ENCODE measurements around the gene CMTM7.
"Not testable (repeated sequence)": the region's sequence is repeated elsewhere in the genome, so short reads cannot be mapped to it uniquely, and the experiment has no call there.

CMTM7 gene

DNA sequence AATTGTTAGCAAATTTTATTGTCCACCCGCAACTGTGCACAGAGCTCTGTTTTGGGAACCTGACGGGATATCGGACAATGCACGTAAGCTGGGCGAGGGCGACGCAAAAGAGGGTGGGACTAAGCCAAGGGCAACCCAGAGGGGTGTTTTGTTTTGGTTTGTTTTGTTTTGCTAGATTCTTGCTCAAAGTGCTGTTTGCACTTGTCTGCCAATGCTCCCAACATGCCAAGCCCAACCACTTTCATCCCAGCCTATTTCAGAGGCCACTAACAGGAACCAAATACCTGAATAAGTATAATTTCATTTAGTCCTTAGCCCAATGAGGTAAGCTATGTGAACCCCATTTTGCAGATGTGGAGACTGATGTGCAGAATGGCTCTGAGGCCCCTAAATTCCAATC is 9.7 kb upstream of the CMTM7 start:
- no peak for DNase-seq (ENCODE audit: low spot score)

DNA sequence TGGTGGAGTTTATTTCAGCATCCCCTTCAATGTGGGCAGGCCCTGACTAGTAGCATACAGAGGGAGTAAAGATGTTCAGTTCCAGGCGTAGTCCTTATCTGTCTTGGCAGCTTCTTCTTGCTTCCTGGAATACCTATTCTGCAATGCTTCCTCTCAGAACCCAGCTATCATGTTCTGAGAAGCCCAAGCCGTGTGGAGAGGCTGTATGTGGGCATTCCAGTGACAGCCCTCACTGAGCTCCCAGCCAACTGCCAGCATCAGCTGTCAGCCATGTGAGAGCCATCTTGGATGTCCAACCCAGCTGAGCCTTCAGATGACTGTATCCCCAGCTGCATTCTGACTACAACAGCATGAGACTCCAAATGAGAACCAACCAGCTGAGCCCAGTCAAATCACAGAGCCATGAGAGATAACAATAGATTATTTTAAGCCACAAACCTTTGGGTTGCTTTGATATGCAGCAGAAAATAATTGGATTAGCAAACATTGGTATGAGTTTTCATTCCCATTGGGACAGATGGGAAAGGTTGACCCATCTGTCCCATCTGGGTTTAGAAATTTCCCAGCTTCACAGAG is 8.4 kb upstream of the CMTM7 start:
- no peak for DNase-seq (ENCODE audit: low spot score)

DNA sequence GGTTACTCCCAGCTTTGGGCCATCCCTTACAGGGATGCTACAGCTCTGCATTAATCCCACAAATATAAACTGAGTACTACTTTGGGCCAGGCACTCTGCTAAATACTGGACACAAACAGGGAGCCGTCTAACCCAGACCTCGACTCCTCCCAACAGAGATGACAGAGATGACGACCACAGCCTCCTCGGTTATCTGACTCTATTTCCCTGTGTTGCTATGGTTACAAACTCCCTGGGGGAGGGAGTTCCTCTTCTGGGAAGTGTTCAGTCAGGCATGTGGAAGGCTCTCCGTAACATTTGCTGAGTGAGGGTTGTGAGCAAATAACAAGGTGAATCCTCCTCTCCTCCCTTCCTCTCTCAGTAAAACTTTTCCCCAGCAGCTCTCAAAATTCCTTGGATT is 6.7 kb upstream of the CMTM7 start:
- DNase-seq (ENCODE audit: low spot score), result no peak

DNA sequence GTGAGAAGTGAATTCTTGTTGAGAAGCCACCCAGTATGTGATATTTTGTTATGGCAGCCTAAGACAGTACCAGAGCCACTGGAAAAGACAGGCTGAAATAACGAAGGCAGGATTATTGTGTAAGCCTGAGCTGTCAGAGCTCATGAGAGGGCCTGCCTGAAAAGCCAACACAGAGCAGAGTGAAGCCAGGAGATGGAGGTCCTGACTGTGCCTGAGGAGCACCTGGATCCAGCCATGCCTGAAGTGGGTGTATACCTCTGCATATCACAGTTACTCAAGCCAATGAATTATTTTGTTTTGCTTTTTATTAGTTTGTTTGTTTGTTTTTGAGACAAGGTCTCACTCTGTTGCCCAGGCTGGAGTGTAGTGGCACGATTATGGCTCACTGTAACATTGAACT is 4.1 kb upstream of the CMTM7 start:
- no peak for DNase-seq (ENCODE audit: low spot score)

DNA sequence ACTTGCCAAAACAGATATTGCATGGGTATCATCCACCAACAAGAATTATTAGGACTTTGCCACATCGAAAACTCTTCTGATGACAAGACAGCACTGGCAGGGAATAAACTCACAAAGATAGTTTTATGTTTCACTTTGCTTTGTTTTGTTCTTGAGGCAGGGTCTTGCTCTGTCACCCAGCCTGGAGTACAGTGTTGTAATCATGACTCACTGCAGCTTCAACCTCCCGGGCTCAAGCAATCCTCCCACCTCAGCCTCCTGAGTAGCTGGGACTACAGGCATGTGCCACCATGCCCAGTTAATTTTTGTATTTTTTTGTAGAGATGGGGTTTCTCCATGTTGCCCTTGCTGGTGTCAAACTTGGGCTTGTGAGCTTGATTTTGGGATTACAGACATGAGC is 2.1 kb upstream of the CMTM7 start:
- not testable (repeated sequence) for DNase-seq (ENCODE audit: low spot score)

DNA sequence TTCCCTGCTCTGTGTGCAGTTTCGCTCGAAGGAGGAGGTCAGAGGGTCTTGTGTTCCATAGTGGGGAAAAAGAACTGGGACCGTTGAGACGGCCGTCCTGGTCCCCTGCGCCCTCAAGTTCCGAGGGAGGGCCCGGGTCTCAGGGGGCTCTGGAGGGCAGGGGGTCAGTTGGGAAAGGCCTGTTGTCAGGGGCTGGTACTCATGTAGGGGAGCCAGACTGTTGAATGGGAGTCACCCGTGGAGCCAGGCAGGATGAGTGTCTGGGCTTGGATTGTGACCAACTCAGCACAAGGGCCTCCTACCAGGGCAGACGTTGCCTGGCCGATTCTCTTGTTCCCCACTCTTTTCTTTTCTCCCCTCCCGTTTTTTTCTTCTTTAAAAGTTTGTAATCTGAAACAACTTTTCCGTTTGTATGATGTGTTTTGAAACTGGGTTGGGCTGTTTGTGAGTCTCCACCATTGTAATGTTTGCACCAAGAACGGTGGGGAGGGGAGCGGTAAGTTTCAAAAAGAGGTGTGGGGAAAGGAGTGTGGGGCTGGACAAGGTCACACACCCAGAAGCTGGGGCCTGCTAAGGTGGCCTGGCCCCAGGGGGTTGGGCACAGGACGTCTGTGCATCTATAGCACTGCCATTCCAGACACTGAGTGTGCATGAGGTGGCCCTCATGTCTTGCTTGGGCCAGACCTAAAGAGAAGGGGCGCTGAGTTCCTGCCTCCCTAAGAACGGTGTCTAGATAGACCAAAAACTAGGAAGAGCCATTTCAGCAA is 1.1 kb downstream of the CMTM7 start:
- DNase-seq (ENCODE audit: low spot score), result no peak

DNA sequence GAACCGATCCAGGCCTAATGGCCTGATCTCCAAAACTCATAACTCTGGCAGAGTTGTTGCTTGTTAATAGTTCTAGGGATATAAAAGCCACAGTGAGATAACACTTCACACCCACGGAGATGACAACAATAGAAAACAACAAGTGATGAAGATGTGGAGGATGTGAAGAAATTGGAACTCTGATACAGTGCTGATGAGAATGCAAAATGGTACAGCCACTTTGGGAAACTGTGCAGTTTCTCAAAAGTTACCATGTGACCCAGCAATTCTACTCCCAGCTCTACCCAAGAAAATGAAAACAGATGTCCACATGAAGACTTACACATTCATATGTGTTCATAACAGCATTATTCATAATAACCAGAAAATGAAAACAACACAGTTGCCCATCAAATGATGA is 3.8 kb downstream of the CMTM7 start:
- DNase-seq (ENCODE audit: low spot score), result no peak

DNA sequence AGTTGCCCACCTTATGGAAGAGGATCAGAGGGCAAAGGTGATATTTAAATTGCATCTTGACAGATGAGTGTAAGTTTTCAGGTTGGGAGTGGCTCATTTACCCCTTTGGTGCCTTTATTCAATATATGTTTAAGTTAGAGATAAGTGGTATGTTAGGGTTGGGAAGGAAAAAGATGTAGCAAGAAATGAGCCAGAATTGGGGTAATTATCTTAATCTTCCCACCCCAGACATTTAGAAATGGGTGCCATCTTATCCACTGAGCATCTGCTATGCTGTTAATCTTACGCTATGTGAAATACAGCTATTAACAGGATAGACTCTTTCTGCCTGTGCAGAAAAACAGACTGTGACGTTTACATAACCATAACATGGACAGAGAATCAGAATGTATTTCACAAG is 6.3 kb downstream of the CMTM7 start:
- no peak for DNase-seq (ENCODE audit: low spot score)

DNA sequence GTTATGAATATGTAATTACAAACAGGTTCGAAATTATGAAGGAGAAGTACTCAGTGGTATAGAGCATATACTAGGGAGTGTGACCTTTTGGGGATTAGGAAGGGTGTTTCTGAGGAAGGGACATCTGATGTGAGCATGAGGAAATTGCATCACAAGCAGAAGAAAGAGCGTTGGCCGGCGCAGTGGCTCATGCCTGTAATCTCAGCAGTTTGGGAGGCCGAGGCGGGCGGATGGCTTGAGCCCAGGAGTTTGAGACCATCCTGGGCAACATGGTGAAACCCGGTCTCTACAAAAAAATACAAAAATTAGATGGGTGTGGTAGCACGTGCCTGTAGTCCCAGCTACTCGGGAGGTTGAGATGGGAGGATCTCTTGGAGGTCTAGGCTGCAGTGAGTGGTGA is 6.9 kb downstream of the CMTM7 start:
- no peak for DNase-seq (ENCODE audit: low spot score)

DNA sequence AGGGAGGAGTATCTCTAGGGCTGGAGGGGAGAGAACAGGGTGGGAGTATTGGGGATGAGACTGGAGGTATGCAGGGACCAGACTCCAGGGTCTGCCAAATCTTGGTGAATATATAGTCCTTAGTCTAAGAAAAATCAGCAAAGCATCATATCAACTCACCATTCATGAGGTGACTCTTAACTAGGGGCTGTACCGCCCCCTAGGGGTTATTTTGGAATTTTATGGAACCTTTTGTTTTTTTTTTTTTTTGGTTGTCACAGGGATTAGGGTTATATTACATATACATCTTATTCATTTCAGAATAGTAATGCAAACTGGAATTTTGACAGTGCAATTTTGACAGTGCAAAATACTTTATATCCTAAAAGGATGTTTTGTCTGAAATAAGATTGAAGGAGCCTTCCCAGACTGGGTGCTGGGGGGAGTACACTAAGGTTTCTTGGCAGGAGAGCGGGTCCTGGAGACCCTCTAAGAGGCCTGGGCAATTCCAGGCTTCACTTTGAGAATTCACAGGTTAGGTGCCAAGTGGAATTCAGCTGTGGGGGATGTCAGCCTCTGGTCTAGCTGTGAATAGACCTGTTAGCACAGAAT is 7.5 kb downstream of the CMTM7 start:
- DNase-seq (ENCODE audit: low spot score), result no peak

DNA sequence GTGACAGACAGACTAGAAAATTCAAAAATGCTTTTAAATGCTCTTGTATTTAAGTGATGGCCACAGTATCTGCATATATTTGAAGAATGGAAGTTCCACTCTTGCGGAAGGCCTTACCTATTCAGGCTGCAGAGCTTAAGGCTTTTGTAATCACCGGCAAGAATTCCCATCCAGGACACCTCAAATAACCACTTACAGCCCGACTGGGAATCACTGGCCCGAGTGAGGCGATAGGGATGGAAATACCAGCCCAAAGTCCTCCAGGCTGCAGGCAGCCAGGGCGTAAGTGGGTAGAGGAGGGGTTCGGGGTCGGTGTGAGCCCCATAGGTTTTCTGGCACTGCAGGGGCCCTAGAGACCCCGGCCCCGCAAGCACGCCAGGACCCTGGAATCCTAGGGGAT is 9.5 kb downstream of the CMTM7 start:
- no peak for DNase-seq (ENCODE audit: low spot score)

DNA sequence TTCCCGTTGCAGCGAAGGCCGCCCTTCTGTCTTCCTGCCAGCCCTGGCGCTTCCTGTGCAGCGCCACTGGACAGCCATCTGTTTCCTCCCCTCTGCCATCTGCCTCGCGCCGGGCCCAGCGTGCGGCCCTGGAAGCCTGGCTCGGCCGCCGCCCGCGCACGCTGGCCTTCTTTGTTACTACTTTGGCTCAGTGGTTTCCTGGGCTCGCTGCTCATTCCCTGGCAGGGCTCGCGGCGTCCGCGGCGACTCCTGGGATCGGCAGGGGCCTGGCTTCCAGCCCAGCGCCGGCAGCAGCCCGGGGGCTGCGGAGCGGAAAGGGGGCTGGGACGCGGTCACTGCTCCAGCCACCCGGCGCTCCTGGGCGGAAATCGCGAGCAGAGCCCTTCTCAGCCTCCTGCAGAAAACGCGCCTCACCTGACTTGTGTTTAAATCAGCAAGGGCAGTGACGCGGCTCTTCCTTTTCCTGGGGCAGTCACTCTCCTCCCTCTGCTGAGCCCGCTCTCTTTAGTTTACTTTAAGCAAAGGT is 10.0 kb downstream of the CMTM7 start:
- DNase-seq (ENCODE audit: low spot score), result peak; percentile 58

DNA sequence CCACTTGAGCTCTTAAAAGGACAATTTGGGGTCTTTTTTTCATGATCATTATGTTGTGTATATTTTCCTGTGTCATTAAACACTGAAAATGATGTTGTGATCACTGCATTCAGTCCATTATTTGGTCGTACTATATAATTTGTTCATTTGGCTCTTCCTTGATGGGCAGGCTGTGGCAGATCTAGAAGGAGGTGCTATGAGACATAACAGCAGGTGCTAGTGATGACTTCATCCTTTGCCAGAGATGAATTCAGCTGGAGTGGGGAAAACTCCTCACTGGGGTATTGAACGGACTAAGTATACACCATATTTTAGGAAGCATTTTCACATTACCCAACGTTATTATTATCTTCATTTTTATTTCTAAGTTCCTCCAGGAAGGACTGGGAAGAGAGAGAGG is 12.0 kb downstream of the CMTM7 start:
- DNase-seq (ENCODE audit: low spot score), result no peak

DNA sequence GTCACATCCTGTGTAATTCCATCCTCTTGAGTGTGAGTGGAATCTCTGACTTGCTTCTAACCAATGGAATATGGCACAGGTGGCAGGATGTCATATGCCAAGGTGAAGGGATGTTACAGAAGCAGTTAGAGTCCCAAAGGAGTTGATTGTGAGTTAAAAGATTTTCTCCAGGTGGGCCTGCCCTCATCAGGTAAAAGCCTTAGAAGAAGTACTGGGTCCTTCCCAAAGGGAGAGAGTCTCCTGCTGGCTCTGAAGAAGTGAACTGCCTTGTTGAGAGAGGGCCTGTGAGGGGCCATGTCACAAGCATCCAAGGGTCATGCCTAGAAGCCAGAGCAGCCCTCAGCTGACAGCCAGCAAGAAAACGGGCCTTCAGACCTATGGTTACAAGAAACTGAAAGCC is 13.1 kb downstream of the CMTM7 start:
- no peak for DNase-seq (ENCODE audit: low spot score)

DNA sequence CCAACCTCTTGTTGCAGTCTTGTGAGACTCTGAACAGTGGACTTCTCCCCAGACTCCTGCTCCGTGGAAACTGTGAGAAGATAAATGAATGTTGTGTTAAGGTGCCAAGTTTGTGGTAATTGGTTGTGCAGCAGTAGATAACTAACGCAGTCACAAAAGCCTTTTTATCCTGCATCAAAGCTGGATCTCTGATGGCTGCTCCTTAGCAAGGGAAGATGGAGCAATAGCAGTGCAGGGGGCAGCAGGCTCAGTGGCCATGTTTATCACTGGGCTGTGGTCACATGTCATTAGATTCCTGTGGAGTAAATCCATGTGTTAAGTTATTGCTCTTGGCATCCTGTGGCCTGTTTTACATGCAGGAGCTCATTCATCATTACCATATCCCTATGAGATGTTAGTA is 13.5 kb downstream of the CMTM7 start:
- no peak for DNase-seq (ENCODE audit: low spot score)

DNA sequence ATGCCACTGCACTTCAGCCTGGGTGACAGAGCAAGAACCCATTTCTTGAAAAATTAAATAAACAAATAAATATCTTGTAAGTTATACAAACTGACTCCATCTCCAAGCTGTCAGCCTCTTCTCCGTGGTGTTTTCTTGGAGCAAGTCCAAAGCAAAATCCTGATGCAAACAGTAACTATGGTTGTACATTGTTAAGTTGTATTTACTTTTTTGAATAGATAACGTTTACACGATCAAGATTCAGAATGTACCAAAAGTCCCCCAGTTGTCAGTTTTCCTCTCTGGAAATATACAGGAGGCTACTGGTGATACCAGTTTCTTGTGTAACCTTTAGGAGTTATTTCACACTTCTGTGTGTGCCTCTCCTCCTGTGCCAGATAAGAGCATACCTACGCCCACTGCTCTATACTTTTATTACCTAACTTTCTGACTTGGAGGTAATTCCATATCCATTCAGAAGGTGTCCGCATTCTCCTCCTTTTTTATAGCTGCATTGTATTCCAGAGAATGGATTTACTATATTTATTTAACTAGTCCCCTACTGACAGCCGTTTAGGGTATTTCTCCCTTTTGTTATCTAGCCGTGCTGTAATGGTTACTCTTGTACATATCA is 14.2 kb downstream of the CMTM7 start:
- no peak for DNase-seq (ENCODE audit: low spot score)

DNA sequence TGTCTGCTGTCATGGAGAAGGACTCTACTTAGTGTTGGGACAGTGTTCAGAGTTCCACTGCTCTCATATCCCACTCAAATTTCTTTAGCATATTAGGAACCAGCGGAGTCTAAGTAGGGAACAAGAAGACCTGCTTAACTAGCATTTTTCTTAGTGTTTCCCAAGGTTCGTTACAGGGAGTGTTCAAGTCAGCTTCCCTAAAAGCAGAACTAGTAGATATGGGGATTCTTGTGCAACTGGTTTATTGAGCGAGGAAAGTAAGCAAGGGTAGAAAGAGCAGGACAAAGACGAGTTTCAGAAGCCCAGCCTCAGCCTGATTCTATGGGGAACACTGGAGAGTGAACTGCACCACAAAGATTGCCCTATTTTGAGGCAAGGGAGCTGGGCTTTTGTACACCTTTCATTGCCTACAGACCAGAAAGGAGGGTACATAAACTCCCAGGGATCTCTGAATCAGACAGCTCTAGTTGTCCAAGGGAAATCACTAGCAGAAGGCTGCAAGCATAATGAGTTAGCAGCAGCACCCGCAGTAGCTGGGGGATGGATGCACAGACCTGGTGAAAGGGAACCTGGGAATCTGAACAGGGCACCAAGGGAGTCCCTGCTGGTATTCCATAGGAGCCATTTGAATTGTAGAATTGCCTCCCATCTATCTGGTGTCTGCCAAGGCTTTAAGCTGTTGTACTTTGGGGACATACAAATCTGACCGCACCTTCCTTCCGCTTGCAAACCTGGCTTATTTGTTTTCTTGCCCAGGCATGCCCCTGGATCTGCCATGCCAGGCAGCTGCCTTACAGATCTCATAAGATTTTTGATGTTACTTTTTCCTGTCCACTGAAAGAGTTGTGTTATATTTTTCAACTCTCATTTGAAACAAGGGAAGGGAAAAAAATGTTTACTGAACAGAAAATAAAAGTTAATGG is 15.1 kb downstream of the CMTM7 start:
- DNase-seq (ENCODE audit: low spot score), result no peak

DNA sequence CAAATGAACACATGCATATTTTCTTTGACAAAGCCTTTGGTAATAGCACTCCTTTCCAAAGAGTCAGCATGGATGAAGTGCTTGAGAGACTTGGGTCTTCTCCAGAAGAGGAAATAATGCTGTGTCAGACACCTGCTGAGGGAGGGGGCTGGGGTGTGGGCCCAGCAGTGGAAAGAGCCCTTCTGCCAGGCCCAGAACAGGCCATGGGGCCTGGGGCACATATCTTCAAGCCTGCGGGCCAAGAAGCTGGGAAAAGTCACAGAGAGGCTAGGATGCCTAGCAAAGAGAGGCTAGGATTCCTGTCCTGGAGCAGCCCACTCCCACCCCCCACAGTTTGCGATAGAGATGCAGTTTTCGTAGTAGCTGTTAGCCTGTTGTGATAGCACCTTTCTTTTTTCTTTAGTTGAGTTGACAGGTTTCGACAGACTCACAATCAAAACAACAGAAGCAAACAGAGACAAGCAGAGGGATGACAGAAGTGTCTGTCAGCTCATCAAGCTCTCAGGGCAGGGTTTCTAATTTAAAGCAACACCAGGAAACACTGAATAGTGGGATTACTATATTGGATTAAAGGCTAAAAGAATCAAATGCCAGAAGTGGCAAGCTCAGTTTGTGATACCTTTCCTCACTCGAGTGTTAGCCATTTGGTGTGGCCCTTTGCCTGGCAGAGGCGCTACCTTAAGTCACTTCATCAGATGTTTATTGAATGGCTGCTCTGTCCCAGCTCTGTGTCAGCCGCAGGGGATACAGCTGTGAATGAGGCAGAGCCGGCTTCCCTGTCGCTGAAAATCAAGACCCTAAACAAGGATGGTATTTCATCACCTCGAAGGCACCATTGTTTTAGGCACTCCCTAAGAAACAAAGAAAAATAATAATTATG is 19.0 kb downstream of the CMTM7 start:
- DNase-seq (ENCODE audit: low spot score), result no peak

DNA sequence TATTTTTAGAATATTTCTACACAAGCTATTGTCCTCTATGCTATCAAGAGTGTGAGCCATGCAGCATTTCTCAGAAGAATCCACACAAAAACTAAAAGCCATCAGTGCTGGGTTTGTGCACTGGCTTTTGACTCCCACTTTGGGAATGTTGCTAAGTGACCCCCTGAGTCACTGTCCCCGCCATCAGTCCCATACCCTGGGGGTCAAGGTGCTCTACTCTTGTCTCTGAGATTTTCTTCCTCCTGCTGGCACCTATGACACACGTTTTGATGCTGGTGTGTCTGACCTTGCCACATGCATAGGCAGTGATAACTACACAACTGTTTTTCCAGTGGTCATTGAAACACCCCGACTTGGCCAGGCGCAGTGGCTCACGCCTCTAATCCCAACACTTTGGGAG is 19.8 kb downstream of the CMTM7 start:
- DNase-seq (ENCODE audit: low spot score), result no peak

DNA sequence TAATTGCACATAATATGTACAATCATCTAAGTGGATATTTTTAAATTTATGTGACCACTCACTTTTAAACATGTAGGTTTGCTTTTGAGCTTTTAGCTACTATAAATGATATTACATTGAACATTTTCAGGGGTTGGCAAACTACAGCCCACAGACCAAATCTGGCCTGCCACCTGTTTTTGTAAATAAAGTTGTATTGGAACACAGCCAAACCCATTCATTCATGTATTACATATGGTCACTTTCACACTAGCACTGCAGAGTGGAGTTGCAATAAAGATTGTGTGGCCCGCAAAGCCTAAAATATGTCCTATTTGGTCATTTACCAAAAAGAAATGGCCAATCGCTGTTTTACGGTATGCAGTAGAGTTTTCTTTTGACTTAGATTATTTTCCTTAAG is 21.2 kb downstream of the CMTM7 start:
- no peak for DNase-seq (ENCODE audit: low spot score)

Data from putamen (tissue), 1 donor.